Liver (tissue), 3 donors: ENCODE measurements around the gene ASXL1.

Experiments
- JUND ChIP-seq, 2 donors: IDR thresholded peaks; 2 replicates each; pipeline ENCODE4 v1.6.1; 2016; ENCODE audit warnings: antibody characterized with exemption in 2 of 2
- RAD21 ChIP-seq, 2 donors: IDR thresholded peaks; 2 replicates each; pipeline ENCODE4 v1.6.1; 2016; ENCODE audit warnings: antibody characterized with exemption in 2 of 2, mild to moderate bottlenecking in 2 of 2
- SP1 ChIP-seq: IDR thresholded peaks from 2 replicates; pipeline ENCODE4 v1.6.1; 2018; ENCODE audit warnings: antibody characterized with exemption, mild to moderate bottlenecking
- TF ChIP-seq, protein P1 (sequence below): fragments of 150-350 bp; IDR thresholded peaks from 2 replicates; pipeline ENCODE4 v1.5.1; 2017; ENCODE audit warnings: improper control_type of control experiment, low read depth, low read length; ENCODE audit not compliant: missing input control
- TF ChIP-seq, protein P2 (sequence below): IDR thresholded peaks from 2 replicates; pipeline ENCODE4 v1.6.1; 2016; ENCODE audit warnings: antibody characterized with exemption
- TF ChIP-seq, protein P3 (sequence below): IDR thresholded peaks from 2 replicates; pipeline ENCODE4 v1.6.1; 2016; ENCODE audit warnings: antibody characterized with exemption, mild to moderate bottlenecking
- donor health status: healthy.
- donor health status: healthy.

DNA sequence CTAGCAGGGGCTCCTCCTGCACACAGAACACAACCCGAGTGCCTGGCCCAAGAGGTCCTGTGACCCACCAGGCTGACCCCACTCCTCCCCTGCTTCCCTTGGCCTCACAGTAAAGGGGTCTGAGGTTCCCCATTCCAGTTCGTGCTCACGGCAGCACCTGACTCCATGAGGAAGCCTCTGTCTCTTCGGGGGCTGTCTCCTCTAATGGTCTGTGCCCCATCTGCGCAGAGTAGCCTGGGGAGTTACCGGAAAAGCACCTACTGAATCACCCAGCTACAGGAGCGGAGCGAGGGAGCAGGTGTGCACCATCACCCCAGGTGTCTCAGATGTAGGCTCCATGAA lies 93.2 kb downstream of the ASXL1 start:
- TF ChIP-seq JUND (IDR thresholded peaks at IDR 0.05) = no peak
- TF ChIP-seq, protein P1, sequence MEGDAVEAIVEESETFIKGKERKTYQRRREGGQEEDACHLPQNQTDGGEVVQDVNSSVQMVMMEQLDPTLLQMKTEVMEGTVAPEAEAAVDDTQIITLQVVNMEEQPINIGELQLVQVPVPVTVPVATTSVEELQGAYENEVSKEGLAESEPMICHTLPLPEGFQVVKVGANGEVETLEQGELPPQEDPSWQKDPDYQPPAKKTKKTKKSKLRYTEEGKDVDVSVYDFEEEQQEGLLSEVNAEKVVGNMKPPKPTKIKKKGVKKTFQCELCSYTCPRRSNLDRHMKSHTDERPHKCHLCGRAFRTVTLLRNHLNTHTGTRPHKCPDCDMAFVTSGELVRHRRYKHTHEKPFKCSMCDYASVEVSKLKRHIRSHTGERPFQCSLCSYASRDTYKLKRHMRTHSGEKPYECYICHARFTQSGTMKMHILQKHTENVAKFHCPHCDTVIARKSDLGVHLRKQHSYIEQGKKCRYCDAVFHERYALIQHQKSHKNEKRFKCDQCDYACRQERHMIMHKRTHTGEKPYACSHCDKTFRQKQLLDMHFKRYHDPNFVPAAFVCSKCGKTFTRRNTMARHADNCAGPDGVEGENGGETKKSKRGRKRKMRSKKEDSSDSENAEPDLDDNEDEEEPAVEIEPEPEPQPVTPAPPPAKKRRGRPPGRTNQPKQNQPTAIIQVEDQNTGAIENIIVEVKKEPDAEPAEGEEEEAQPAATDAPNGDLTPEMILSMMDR = no peak
- TF ChIP-seq, protein P2, sequence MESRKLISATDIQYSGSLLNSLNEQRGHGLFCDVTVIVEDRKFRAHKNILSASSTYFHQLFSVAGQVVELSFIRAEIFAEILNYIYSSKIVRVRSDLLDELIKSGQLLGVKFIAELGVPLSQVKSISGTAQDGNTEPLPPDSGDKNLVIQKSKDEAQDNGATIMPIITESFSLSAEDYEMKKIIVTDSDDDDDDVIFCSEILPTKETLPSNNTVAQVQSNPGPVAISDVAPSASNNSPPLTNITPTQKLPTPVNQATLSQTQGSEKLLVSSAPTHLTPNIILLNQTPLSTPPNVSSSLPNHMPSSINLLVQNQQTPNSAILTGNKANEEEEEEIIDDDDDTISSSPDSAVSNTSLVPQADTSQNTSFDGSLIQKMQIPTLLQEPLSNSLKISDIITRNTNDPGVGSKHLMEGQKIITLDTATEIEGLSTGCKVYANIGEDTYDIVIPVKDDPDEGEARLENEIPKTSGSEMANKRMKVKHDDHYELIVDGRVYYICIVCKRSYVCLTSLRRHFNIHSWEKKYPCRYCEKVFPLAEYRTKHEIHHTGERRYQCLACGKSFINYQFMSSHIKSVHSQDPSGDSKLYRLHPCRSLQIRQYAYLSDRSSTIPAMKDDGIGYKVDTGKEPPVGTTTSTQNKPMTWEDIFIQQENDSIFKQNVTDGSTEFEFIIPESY = no peak
- TF ChIP-seq, protein P3, sequence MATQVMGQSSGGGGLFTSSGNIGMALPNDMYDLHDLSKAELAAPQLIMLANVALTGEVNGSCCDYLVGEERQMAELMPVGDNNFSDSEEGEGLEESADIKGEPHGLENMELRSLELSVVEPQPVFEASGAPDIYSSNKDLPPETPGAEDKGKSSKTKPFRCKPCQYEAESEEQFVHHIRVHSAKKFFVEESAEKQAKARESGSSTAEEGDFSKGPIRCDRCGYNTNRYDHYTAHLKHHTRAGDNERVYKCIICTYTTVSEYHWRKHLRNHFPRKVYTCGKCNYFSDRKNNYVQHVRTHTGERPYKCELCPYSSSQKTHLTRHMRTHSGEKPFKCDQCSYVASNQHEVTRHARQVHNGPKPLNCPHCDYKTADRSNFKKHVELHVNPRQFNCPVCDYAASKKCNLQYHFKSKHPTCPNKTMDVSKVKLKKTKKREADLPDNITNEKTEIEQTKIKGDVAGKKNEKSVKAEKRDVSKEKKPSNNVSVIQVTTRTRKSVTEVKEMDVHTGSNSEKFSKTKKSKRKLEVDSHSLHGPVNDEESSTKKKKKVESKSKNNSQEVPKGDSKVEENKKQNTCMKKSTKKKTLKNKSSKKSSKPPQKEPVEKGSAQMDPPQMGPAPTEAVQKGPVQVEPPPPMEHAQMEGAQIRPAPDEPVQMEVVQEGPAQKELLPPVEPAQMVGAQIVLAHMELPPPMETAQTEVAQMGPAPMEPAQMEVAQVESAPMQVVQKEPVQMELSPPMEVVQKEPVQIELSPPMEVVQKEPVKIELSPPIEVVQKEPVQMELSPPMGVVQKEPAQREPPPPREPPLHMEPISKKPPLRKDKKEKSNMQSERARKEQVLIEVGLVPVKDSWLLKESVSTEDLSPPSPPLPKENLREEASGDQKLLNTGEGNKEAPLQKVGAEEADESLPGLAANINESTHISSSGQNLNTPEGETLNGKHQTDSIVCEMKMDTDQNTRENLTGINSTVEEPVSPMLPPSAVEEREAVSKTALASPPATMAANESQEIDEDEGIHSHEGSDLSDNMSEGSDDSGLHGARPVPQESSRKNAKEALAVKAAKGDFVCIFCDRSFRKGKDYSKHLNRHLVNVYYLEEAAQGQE = no peak
- no peak for TF ChIP-seq RAD21 (IDR thresholded peaks at IDR 0.05)
- no peak for TF ChIP-seq SP1
